Measurements from ENCODE around the gene LBHD2.
A peak's percentile ranks its signal among the peaks of the same experiment; 100 is the strongest.

DNA sequence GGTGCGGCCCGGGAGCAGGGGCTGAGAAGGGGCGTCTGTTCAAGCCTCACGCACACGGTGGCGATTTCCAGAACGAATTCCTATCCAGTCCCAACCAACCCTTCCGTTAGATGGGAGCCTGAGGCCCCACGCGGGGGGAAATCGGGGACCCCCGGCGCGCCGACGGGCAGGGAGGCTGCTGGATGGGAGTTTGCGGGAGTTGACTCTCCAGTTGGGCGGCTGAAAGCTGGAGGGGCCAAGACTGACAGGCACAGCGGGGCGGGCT lies 20.3 kb downstream of the LBHD2 start:
- TF ChIP-seq EZH2 (IDR thresholded peaks at IDR 0.05; ENCODE audit: low read depth, low read length, severe bottlenecking): peak; percentile 58
- no peak for TF ChIP-seq SP2 (IDR thresholded peaks at IDR 0.05; ENCODE audit: low read length)
- TF ChIP-seq RAD21 (IDR thresholded peaks at IDR 0.05 in 1 of 2, conservative IDR thresholded peaks at IDR 0.05 in 1 of 2; ENCODE audit: low read depth in 2 of 2, low read length in 2 of 2): no peak
- TF ChIP-seq, protein P1, sequence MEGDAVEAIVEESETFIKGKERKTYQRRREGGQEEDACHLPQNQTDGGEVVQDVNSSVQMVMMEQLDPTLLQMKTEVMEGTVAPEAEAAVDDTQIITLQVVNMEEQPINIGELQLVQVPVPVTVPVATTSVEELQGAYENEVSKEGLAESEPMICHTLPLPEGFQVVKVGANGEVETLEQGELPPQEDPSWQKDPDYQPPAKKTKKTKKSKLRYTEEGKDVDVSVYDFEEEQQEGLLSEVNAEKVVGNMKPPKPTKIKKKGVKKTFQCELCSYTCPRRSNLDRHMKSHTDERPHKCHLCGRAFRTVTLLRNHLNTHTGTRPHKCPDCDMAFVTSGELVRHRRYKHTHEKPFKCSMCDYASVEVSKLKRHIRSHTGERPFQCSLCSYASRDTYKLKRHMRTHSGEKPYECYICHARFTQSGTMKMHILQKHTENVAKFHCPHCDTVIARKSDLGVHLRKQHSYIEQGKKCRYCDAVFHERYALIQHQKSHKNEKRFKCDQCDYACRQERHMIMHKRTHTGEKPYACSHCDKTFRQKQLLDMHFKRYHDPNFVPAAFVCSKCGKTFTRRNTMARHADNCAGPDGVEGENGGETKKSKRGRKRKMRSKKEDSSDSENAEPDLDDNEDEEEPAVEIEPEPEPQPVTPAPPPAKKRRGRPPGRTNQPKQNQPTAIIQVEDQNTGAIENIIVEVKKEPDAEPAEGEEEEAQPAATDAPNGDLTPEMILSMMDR (IDR thresholded peaks at IDR 0.05; ENCODE audit: control extremely low read depth in 1 of 3, insufficient read depth in 1 of 3, low read depth in 1 of 3, low read length in 3 of 3): no peak
- TF ChIP-seq POLR2AphosphoS5 (IDR thresholded peaks at IDR 0.05; ENCODE audit: low read depth, low read length): no peak
- TF ChIP-seq POLR2A (IDR thresholded peaks at IDR 0.05; ENCODE audit: control extremely low read depth in 1 of 2, low read depth in 2 of 2, low read length in 2 of 2): no peak
- TF ChIP-seq CREB1 (IDR thresholded peaks at IDR 0.05): no peak
- no peak for TF ChIP-seq CHD1 (IDR thresholded peaks at IDR 0.05; ENCODE audit: low read depth, low read length)
- TF ChIP-seq SAP30 (IDR thresholded peaks at IDR 0.05; ENCODE audit: insufficient read depth, insufficient replicate concordance, low read length): no peak
- TF ChIP-seq JUND (IDR thresholded peaks at IDR 0.05; ENCODE audit: low read length): no peak
- TF ChIP-seq BRCA1 (IDR thresholded peaks at IDR 0.05; ENCODE audit: low read depth, low read length): no peak
- no peak for TF ChIP-seq SP1 (IDR thresholded peaks at IDR 0.05; ENCODE audit: low read depth, low read length)
- no peak for TF ChIP-seq CTBP2 (IDR thresholded peaks at IDR 0.05; ENCODE audit: borderline replicate concordance, insufficient read depth, insufficient read length, low read length)
- TF ChIP-seq, protein P2, sequence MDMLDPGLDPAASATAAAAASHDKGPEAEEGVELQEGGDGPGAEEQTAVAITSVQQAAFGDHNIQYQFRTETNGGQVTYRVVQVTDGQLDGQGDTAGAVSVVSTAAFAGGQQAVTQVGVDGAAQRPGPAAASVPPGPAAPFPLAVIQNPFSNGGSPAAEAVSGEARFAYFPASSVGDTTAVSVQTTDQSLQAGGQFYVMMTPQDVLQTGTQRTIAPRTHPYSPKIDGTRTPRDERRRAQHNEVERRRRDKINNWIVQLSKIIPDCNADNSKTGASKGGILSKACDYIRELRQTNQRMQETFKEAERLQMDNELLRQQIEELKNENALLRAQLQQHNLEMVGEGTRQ (IDR thresholded peaks at IDR 0.05; ENCODE audit: low read length): no peak
